ENCODE measurements around the gene PREB. TPM values are rescaled to one million over a fixed set of nuclear protein-coding genes. Genes with fewer than 3 reads are reported as not detected.

Gene PREB
- total and polyA plus RNA-seq, 2 of the 13 experiments (the other 11 are each of a cell fraction or from before 2014, with no cell fraction given) = 112 to 192 TPM

GRCh38 chr2:27152102-27152795 lies 17.8 kb upstream of the PREB start (continued):
- TF ChIP-seq ZNF407 (CRISPR knock-in tag; IDR thresholded peaks at IDR 0.05; ENCODE audit: not compliant biosample characterization) (no peak), CEBPZ (IDR thresholded peaks at IDR 0.05; ENCODE audit: low read length) (no peak), RNF2 (conservative IDR thresholded peaks at IDR 0.05; ENCODE audit: low read depth) (no peak), ZNF619 (CRISPR knock-in tag; IDR thresholded peaks at IDR 0.05) (no peak), MTF2 (CRISPR knock-in tag; IDR thresholded peaks at IDR 0.05; ENCODE audit: borderline replicate concordance) (no peak), CSRNP1 (CRISPR knock-in tag; IDR thresholded peaks at IDR 0.05) (no peak), ZNF235 (CRISPR knock-in tag; IDR thresholded peaks at IDR 0.05; ENCODE audit: borderline replicate concordance) (no peak), FOXO4 (CRISPR knock-in tag; conservative IDR thresholded peaks at IDR 0.05) (no peak), HCFC1 (IDR thresholded peaks at IDR 0.05; ENCODE audit: low read depth, low read length) (no peak), JUNB (CRISPR knock-in tag; IDR thresholded peaks at IDR 0.05; ENCODE audit: borderline replicate concordance) (no peak), PHF8 (CRISPR knock-in tag; IDR thresholded peaks at IDR 0.05) (no peak), TFAP4 (IDR thresholded peaks at IDR 0.05; ENCODE audit: borderline replicate concordance, low read depth) (peak; percentile 49; the same call in 1 of the 2 replicates), NRL (CRISPR knock-in tag; IDR thresholded peaks at IDR 0.05; ENCODE audit: borderline replicate concordance) (0 out of 2 replicates have a peak, but pooled peaks have one; percentile 13)

All from HepG2 (cell line).